ENCODE data around the gene PLTP. TPM values are rescaled to one million over a fixed set of nuclear protein-coding genes. Genes with fewer than 3 reads are reported as not detected.
"Not testable (repeated sequence)": the region's sequence is repeated elsewhere in the genome, so short reads cannot be mapped to it uniquely, and the experiment has no call there.

The PLTP gene
- total RNA-seq, 1 experiment from 2014 or later, result 2.1 TPM

DNA sequence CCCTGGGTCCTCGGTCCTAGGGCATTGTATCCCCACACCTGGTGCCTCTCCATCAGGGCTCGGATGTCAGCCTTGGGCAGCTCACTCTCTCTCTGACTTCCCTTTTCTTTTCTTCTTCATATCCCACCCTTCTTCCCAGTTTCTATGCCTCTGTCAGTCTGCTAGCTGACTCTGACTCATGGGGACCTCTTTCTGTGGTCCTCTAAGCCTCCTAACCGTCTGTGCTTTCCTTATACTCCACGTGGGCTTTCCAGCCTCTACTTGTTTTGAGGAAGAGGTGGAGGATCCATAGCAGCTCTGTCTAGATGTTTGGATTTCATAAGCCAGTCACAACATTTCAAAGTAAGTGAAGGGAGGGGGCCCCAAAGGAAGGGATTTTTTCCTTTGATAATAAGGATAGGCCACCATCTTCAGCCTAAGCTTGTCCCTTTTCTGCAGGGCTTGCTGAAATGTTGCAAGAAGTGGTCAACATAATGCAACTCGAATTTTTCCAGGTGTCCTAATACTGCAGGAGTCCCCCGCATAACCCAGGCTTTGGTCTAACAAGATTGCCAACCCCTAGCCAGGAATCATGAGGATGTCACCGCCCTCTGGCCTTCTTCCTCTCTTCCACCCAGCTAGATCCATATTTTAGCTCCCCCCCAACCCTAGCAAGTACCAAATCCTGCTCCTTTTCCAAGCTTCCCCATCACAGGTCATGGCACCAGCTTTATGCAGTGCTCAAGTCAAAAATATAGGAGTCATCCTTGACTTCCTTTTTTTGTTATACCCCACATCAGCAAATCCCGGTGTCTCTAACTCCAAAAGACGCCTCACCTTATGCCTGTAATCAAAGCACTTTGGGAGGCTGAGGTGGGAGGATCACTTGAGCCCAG, 8.7 kb upstream of the PLTP start:
- DNase-seq (ENCODE audit: low spot score), result no peak

DNA sequence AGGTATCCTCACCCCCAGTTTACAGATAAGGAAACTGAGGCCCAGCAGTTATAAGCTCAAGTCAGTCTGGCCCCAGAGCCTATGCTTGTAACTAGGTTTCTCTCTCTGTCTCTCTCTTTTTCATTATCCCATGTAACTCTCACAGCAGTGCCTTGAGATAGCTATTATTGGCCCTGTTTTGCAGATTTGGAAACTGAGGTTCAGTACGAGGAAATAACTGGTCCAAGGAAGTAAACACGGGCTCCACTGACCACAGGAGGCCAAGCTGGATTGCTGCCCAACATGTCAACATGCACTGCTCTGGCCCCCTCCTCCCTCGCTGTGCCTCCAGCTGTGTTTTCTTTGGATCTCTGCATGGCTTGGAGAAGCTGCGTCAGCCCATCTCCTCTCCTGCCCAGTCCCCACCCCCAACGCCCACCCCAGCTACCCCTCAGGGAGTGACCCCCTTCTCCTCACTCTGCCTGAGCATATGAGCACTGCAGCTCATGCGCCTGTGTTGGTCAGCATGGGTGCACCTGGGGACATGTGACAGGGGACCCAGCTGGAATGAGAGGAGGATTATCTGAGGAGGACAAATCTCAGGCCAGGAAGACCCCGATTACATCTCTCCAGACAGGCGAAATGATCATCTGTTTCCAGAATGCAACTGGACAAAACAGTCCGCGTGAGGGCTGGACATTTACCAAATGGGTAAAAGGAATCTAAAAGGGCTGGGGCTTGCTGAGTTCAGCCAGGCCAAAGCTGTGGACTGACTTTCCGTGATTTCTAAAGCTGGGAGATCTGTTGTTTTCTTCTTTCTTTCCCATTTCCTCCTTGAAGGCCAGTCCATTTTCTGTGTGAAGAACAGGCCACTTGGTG, 7.8 kb upstream of the PLTP start:
- no peak for DNase-seq (ENCODE audit: low spot score)

DNA sequence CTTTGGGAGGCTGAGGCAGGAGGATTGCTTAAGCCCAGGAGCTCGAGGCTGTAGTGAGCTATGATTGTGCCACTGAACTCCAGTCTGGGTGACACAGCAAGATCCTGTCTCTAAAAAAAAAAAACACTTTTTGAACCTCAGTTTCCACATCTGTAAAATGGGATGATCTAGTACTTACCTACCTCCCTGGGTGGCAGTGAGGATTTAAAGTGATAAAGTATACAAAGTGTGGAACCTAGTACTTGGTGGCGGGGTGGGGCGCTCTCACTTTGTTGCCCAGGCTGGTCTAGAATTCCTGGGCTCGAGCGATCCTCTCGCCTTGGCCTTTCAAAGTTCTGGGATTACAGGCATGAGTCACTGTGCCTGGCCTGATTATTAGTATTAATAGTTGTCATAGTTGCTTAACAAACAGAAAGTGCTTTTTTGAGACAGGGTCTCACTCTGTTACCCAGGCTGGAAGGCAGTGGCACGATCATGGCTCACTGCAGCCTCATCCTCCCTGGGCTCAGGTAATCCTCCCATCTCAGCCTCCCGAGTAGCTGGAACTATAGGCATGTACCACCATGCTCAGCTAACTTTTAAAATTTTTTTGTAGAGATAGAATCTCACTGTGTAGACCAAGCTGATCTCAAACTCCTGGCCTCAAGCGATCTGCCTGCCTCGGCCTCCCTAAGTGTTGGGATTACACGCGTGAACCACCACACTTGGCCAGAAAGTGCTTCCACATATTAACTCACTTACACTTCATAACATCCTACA, 7.0 kb upstream of the PLTP start:
- DNase-seq (ENCODE audit: low spot score), result no peak

DNA sequence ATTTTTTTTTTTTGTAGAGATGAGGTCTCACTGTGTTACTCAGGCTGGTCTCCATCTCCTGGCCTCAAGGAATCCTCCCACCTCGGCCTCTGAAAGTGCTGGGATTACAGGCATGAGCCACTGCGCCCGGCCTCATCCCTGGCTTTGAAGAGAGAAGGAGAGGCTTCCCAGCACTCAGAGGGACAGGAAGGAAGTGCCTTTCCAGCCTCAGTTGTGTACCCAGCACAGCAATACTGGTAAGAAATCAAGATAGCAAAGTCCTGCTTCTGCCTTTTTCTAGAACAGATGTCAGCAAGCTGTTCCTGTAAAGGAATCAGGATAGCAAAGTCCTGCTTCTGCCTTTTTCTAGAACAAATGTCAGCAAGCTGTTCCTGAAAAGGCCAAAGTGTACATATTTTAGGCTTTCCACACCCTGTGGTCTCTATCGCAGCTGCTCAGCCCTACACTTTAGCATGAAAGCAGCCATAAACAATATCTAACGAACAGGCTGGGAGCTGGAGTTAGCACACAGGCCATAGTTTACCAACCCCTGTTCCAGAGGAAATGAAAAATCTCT, 6.3 kb upstream of the PLTP start:
- DNase-seq (ENCODE audit: low spot score), result no peak

DNA sequence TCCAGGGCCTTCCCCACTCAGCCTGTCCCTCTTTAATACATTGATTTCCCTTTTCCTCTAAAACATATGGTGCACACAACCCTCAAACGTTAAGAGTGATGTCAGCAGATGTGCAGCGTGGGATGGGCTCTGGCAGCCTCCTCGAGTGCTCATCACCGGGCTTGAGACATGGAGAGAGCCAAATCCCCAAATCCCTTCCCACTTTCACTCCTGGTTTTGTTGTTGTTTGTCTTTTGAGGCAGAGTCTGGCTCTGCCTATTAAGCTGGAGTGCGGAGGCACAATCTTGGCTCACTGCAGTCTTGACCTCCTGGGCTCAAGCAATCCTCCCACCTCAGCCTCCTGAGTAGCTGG, 5.8 kb upstream of the PLTP start:
- DNase-seq (ENCODE audit: low spot score), result no peak

DNA sequence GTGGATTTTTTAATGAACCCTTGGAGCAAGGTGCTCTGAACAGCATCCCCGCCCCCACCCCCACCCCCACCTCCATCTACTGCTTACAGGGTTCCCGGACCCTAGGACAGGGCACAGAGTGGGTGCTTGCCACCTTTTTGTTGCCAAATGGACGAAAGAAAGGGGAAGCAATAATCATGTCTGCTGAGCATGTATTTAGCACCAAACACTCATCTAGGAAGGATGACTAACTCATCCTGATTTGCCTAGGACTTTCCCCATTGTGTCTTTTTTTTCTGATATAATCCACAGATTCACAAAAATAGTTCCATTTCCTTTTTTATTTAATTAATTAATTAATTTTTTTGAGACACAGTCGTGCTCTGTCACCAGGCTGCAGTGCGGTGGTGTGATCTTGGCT, 1.2 kb upstream of the PLTP start:
- no peak for DNase-seq (ENCODE audit: low spot score)

DNA sequence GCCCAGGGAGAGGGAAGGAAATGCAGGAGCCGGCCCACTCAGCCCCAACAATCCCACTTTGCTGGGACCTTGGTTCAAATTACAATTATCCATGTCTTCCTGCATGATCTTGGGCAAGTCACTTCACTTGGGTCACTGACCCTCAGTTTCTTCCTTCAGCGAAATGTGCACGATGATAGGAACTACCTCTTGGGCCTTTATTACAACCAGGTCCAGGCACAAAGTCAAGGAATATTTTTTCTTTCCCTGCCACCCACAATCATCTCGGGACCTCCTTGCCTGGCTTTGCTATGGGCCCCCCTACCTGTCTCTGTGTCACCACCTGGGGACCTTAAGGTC, 358 bp upstream of the PLTP start:
- DNase-seq (ENCODE audit: low spot score), result no peak

DNA sequence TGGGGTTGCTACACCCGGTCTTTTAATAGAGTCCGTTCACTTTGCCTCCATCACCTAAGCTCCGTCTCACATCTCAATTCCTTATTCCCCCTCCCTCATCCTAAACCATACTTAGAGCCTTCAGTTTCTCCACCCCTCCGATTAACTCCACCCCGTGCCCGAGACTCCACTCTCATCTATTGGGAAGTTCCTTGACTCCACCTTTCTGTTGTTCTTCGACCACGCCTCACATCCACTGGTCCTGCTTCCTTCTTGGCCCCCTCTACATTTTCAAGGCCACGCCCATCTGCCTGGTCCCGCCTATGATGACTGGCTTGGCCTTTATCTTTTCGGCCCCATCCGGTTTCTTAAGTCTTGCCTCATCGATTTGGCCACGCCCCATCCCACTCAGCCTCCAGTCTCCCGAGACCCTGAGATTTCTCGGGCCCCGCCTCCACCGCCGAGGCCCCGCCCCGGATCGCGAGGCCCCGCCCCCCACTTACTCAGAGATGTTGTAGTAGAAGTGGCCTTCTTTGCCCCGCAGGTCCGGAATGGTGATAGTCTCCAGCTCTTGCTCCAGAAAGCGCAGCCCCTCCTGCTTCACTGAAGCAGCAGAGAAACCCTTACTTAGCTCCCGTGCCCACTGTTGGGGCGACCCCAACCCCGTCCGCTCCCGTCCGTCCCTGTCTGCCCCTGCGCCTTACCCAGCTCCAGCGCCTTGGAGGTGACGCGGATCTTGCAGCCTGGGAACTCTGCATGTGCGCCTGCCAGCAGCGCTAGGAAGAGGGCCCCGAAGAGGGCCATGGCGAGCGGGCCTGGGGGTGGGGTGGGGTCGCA, 1.1 kb downstream of the PLTP start:
- DNase-seq (ENCODE audit: low spot score), result peak; percentile 94

DNA sequence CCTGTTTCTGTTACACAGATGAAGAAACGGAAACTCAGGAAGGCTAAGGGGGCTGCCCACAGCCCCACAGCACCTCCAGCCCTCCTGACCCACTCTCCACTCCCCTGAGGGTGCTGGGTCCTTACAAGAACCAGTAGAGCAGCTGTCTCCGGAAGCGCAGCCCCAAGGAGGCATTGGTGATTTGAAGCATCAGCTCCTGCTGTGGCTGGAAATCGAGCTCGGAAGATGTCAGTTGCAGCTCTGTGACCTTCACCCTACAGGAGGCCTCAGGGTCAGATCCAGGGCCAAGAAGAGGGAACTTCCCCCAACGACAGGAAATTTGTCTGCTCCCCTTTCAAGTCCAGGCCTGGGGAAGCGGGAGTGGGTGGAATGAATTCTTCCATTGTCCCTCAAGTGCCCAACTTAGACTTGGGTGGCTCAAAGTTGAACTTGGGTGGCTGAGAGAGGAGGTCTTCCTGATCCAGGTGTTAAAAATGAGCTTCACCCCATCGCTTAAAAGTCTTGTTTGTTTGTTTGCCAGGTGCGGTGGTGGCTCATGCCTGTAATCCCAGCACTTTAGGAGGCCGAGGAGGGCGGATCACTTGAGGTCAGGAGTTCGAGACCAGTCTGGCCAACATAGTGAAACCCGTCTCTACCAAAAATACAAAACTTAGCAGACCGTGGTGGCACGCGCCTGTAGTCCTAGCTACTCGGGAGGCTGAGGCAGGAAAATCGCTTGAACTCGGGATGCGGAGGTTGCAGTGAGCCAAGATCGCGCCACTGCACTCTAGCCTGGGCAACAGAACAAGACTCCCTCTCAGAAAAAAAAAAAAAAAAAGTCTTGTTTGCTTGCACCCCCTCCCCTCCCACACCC, 1.9 kb downstream of the PLTP start:
- DNase-seq (ENCODE audit: low spot score), result no peak

DNA sequence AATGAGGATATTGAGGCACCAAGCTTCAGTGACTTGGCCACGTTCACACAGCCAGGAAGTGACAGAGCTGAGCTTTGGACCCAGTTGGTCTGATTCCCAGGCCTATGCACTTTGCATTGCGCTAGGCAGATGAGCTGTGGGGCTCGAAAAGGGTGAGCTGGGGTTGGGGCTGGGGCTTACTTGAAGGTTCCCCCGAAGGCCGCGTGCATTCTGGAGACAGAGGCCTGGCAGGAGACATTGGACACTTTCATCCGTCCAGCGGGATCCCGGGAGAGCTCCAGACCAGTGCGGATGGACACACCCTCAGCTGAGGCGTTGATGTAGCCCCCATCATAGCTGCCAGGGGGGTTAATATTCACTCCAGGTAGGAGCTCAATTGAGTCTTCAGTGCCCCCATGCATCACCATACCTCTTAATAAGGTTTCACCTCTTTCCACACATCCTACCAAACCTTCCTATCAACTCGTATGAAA, 2.6 kb downstream of the PLTP start:
- no peak for DNase-seq (ENCODE audit: low spot score)

DNA sequence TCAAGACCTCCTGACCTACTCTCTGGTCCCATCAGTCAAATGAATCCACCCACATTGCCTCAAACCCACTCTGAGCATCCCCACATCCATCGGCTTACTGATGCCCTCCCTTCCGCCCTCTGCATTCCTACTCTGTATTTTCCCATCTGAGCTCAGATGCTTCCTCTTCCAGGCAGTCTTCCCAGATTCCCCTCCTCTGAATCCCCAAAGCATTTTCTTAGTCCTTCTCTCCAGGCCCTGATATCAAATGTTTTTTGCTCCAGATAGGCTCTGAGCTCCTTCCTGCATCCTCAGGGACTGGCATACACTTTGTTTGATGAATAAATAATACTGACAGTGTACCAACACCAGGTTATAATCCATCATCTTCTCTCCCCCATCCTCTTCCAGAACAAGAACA, 3.9 kb downstream of the PLTP start:
- DNase-seq (ENCODE audit: low spot score), result no peak

DNA sequence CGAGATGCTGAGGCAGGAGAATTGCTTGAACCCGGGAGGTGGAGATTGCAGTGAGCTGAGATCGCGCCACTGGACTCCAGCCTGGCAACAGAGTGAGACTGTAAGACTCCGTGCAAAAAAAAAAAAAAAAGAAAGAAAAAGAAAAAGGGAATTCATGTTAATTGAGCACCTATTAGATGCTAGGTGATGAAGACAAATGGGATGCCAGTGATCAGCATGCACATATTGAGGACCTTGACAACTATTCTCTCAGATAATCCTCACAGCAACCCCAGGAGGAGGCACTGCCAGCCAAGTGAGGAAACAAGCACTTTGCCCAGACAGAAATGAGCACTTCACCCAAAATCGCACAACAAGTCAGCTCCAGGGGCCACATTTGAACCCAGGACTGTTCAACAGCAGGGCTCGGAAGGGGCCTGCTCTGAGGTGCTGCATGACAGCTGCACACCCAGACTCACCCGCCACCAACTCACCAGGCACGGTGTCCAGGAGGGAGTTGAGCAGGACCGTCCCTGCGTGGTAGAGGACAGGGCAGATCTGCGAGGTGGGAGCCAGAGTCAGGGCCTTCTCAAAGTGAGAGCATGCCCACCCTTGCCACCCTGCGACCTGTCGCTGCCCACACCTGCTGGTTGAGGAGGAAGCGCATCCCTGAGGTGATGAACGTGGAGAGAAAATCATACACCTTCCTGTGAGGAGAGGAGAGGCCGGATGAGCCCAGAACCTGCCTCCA, 4.6 kb downstream of the PLTP start:
- no peak for DNase-seq (ENCODE audit: low spot score)

DNA sequence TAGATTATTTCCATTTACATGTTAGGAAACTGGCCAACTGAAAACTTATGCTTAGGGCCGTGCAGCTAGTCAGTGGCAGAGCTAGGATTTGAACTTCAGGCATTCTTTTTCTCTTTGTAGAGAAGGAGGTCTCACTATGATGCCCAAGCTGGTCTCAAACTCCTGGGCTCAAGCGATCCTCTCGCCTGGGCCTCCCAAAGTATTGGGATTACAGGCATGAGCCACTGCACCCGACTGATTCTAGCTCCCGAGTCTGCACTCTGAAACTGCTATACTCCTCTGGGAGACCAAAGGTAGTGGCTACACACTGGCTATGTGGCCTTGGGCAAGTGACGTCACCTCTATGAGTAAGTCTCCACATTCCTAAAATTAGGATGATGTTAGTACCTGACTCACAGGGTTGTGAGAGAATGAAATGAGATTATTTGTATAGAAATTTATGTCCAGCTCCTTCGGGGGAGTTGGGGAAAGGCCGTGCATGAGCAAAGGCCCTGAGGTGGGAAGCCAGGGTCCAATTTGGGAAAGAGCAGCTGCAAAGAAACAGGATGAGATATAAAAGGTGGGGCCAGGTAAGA, 6.4 kb downstream of the PLTP start:
- DNase-seq (ENCODE audit: low spot score), result no peak

DNA sequence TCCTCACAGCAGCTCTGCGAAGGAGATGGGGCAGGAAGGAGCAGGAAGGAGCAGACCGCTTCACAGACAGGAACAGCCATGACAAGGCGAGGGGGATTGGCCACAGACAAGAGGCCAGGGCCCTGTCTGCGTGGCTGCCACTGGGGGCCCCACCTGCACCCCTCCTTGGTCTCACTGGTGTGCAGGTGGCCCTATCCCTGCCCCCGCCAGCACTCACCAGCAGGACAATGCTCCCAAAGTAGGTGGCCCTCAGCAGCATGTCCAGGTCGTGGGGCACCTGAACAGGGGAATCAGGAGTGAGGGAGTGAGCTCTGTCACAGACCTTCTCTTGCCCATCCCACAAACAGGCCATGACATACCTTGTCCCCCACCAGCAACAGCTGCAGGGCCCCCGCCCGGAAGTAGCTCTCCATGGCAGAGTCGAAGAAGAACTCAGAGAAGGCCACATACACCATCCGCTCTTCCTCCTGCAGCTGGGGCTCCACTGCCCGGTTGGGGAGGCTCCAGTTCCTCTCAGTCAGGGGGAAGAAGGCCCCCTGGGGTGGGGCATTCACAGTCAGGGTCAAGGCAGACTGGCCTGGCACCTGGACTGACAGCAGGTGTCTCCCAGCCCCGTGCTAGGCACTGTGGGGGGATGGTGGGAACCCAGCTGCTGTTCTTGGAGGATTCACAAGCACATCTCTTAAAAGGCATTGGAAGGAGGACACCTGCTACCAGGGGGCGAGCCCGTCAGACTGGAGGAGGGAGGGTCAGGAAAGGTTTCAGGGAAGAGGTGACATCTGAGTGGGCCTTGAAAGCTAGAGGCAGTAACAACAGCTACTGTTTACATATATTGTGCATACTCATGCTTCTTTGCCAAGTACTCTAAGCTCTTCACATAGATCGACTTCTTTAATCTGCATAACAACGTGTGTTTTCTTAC, 7.1 kb downstream of the PLTP start:
- no peak for DNase-seq (ENCODE audit: low spot score)

DNA sequence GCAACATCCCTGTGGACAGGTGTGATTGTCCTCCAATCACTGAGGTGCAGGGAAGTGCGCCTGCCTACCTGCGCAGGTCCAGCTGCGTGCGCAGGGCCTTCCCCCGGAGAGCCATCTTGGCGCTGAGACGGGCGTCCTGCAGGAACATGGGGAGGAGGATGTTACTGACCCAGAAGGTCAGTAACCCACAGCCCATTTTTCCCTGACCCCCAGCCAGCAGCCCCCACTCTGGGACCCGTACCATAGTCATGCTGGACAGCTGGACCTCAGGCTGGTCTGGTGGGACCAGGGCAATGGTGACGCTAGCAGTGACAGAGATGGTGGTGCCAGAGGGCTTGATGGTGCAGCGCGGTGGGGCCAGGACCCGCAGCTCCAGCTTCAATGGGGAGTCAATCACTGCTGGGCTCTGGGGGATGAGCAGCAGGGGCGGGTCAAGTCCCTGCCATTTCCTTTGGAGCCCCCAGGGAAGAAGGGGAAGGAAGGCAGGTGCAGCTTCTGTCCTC, 9.7 kb downstream of the PLTP start:
- DNase-seq (ENCODE audit: low spot score), result no peak

DNA sequence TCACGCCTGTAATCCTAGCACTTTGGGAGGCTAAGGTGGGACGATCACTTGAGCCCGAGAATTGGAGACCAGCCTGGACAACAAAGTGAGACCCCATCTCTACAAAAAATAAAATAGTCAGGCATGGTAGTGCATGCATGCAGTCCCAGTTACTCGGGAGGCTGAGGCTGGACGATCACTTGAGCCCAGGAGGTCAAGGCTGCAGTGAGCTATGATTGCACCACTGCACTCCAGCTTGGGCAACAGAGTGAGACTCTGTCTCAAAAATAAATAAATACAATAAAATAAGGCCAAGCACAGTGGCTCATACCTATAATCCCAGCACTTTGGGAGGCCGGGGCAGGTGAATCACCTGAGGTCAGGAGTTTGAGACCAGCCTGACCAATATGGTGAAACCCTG, 10.6 kb downstream of the PLTP start:
- not testable (repeated sequence) for DNase-seq (ENCODE audit: low spot score)

DNA sequence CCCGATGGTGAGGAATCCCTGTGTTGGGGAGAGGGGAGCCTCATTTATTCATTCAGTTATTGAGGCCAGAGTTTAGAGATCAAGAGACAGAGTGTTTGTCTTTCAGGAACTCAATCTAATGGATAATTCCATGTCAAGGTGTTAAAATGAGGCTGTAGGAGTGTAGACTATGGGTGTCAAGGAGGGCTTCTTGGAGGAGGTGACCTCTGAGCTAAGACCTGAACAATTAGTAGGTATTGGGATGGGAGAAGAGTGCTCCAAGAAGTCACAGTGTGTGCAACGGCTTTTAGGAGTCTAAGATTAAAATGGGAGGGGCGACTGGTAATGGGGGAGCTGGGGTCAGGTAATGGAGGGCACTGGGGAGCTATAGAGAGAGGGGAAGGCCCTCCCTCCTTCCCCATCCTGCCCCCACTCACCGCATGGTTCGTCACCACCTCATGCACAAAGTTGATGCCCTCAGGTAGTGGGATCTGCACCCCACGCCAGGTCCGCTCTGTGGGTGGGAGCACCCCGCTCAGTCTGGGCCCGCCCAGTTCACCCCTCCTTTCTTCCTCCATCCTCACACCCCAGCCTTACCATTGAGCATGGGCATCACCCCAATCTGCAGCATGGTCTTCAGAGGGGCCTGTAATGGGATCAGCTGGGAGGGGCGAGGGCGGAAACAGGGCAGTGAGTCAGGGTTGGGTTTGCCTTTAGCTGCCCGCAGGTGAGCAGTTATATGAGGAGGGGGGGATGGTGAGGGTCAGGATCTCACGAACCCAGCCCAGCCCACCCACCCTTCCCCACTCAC, 12.7 kb downstream of the PLTP start:
- DNase-seq (ENCODE audit: low spot score), result no peak

Measured in HT-29 (cell line).